GM23338 (cell line): ENCODE measurements around the gene MDN1. TPM values are rescaled to one million over a fixed set of nuclear protein-coding genes. Genes with fewer than 3 reads are reported as not detected.
"Not testable (repeated sequence)": the region's sequence is repeated elsewhere in the genome, so short reads cannot be mapped to it uniquely, and the experiment has no call there.

Experiments
- ATAC-seq: fragments of 200-7000 bp; cut with Tn5 transposase; 3 replicates; pipeline ENCODE4 v1.9.1; 2020
- DNase-seq: peaks from one replicate; pipeline ENCODE4 v3.0.0-alpha.2; 2015; ENCODE audit warnings: low spot score
- H2AFZ ChIP-seq: fragments of 200-600 bp; sonication (generic); 2 replicates; pipeline ENCODE4 v1.8.0; 2016; ENCODE audit warnings: antibody characterized with exemption, mild to moderate bottlenecking, moderate library complexity
- H3F3A ChIP-seq: fragments of 200-600 bp; sonication (generic); replicated peaks from 2 replicates; pipeline ENCODE4 v1.8.0; 2017; ENCODE audit warnings: antibody characterized with exemption, mixed run types, low read depth
- H3K27ac ChIP-seq: fragments of 200-600 bp; sonication (generic); 2 replicates; pipeline ENCODE4 v1.6.1; 2016; ENCODE audit warnings: low read depth
- H3K27me3 ChIP-seq: fragments of 200-600 bp; sonication (generic); 2 replicates; pipeline ENCODE4 v1.8.0; 2016; ENCODE audit warnings: mild to moderate bottlenecking, mixed run types, moderate library complexity; ENCODE audit not compliant: insufficient read depth
- H3K36me3 ChIP-seq: fragments of 200-600 bp; sonication (generic); 2 replicates; pipeline ENCODE4 v1.8.0; 2016; ENCODE audit warnings: mild to moderate bottlenecking; ENCODE audit not compliant: insufficient read depth
- H3K4me1 ChIP-seq: fragments of 200-600 bp; sonication (generic); 2 replicates; pipeline ENCODE4 v1.8.0; 2016; ENCODE audit warnings: mild to moderate bottlenecking, moderate library complexity; ENCODE audit not compliant: insufficient read depth
- H3K4me2 ChIP-seq: fragments of 200-600 bp; sonication (generic); 2 replicates; pipeline ENCODE4 v1.7.1; 2017; ENCODE audit warnings: mixed run types
- H3K4me3 ChIP-seq: fragments of 200-600 bp; sonication (generic); 2 replicates; pipeline ENCODE4 v1.6.1; 2016; ENCODE audit warnings: mixed run types
- H3K79me2 ChIP-seq: fragments of 200-600 bp; sonication (generic); replicated peaks from 2 replicates; pipeline ENCODE4 v1.8.0; 2017; ENCODE audit warnings: mild to moderate bottlenecking; ENCODE audit not compliant: insufficient read depth
- H3K9me2 ChIP-seq: fragments of 200-600 bp; sonication (generic); 2 replicates; pipeline ENCODE4 v1.8.0; 2017; ENCODE audit not compliant: insufficient read depth
- H4K20me1 ChIP-seq: fragments of 200-600 bp; sonication (generic); replicated peaks from 2 replicates; pipeline ENCODE4 v1.8.0; 2017; ENCODE audit warnings: mild to moderate bottlenecking; ENCODE audit not compliant: insufficient read depth
- H3K27ac Mint-ChIP-seq: 2 replicates; pipeline ENCODE4 v1.8.0; 2020; ENCODE audit warnings: inconsistent platforms, mild to moderate bottlenecking, moderate library complexity, mixed read lengths
- H3K27me3 Mint-ChIP-seq: 3 replicates; pipeline ENCODE4 v1.8.0; 2022; ENCODE audit warnings: low read depth, mild to moderate bottlenecking, moderate library complexity, mixed read lengths, inconsistent platforms; ENCODE audit not compliant: insufficient read depth, poor library complexity
- H3K36me3 Mint-ChIP-seq: 3 replicates; pipeline ENCODE4 v1.8.0; 2021; ENCODE audit warnings: low read depth, mild to moderate bottlenecking, inconsistent platforms, moderate library complexity, mixed read lengths
- H3K4me1 Mint-ChIP-seq: 3 replicates; pipeline ENCODE4 v1.8.0; 2020; ENCODE audit warnings: mild to moderate bottlenecking, inconsistent platforms, mixed read lengths
- H3K4me3 Mint-ChIP-seq: 3 replicates; pipeline ENCODE4 v1.8.0; 2021; ENCODE audit warnings: moderate library complexity, mild to moderate bottlenecking, inconsistent platforms, mixed read lengths
- H3K9me3 Mint-ChIP-seq: 3 replicates; pipeline ENCODE4 v1.8.0; 2020; ENCODE audit warnings: moderate library complexity, mild to moderate bottlenecking, inconsistent platforms, mixed read lengths
- CREB1 ChIP-seq: fragments of 250-450 bp; sonication (Bioruptor Pico); IDR thresholded peaks from 2 replicates; pipeline ENCODE4 v1.5.0; 2020; ENCODE audit warnings: low read depth, mild to moderate bottlenecking, moderate library complexity
- EZH2 ChIP-seq: fragments of 200-600 bp; sonication (generic); IDR thresholded peaks from one replicate; pipeline ENCODE4 v1.8.0; 2017; ENCODE audit warnings: antibody characterized with exemption, mild to moderate bottlenecking, low read depth; ENCODE audit not compliant: unreplicated experiment
- EZH2phosphoT487 ChIP-seq: fragments of 200-600 bp; sonication (generic); IDR thresholded peaks from one replicate; pipeline ENCODE4 v1.8.1; 2018; ENCODE audit warnings: antibody characterized with exemption; ENCODE audit not compliant: unreplicated experiment
- JUNB ChIP-seq: IDR thresholded peaks from one replicate; pipeline ENCODE4 v1.6.1; 2016; ENCODE audit warnings: antibody characterized with exemption; ENCODE audit not compliant: unreplicated experiment
- NANOG ChIP-seq: IDR thresholded peaks from 2 replicates; pipeline ENCODE4 v1.6.1; 2016; ENCODE audit warnings: antibody characterized with exemption, borderline replicate concordance
- POLR2AphosphoS5 ChIP-seq: IDR thresholded peaks from 2 replicates; pipeline ENCODE4 v1.6.1; 2016; ENCODE audit warnings: antibody characterized with exemption, low read depth
- STAT1 ChIP-seq: IDR thresholded peaks from one replicate; pipeline ENCODE4 v1.6.1; 2016; ENCODE audit warnings: antibody characterized with exemption; ENCODE audit not compliant: unreplicated experiment
- ZNF114 ChIP-seq: fragments of 250-450 bp; sonication (Bioruptor Pico); IDR thresholded peaks from 2 replicates; pipeline ENCODE4 v1.5.0; 2020; ENCODE audit warnings: mild to moderate bottlenecking, moderate library complexity
- ZNF331 ChIP-seq: fragments of 250-450 bp; sonication (Bioruptor Pico); IDR thresholded peaks from 2 replicates; pipeline ENCODE4 v1.5.0; 2020; ENCODE audit warnings: low read depth, mild to moderate bottlenecking, moderate library complexity
- polyA plus RNA-seq: library from polyadenylated mRNA; unstranded; fragments of >200 nt; fragmentation: Nextera tagmentation; extraction: Ambion mirVana; gene quantifications from 2 replicates; pipeline ENCODE4 v1.2.1, GENCODE V29; 2016
- total RNA-seq: library from RNA; depleted of rRNA; stranded (reverse); fragments of >200 nt; shearing (Covaris generic); gene quantifications from 2 replicates; pipeline ENCODE4 v1.2.3, GENCODE V29; 2014
- TF ChIP-seq, protein P1 (sequence below): IDR thresholded peaks from 2 replicates; pipeline ENCODE4 v1.6.1; 2016; ENCODE audit warnings: antibody characterized with exemption
- TF ChIP-seq, protein P2 (sequence below): fragments of 250-450 bp; sonication (Bioruptor Pico); IDR thresholded peaks from 2 replicates; pipeline ENCODE4 v1.5.0; 2020; ENCODE audit warnings: mild to moderate bottlenecking, moderate library complexity
- TF ChIP-seq, protein P3 (sequence below): IDR thresholded peaks from one replicate; pipeline ENCODE4 v1.6.1; 2018; ENCODE audit warnings: antibody characterized with exemption; ENCODE audit not compliant: unreplicated experiment

The MDN1 gene
- total and polyA plus RNA-seq, 2 experiments from 2014 or later = 165 to 217 TPM

DNA sequence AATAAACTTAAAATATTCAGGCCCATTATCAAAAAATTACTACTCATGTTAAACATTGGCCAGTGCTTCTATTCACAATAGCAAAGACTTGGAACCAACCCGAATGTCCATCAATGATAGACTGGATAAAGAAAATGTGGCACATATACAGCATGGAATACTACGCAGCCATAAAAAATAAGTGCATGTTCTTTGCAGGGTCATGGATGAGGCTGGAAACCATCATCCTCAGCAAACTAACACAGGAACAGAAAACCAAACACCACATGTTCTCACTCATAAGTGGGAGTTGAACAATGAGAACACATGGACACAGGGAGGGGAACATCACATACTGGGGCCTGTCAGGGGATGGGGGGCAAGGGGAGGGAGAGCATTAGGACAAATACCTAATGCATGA, 88.3 kb downstream of the MDN1 start:
- not testable (repeated sequence) for H3K4me1 Mint-ChIP-seq, H3K4me2 ChIP-seq, H2AFZ ChIP-seq, H3K27ac ChIP-seq, H3K9me2 ChIP-seq, H3F3A ChIP-seq, H3K4me1 ChIP-seq, ATAC-seq, H3K27me3 ChIP-seq, H3K4me3 ChIP-seq, H3K27me3 Mint-ChIP-seq, H3K79me2 ChIP-seq, H3K27ac Mint-ChIP-seq, H3K4me3 Mint-ChIP-seq, H3K9me3 Mint-ChIP-seq, DNase-seq
- Histone ChIP-seq H4K20me1 (peaks cover 14% of the 10 kb centered on the region), H3K36me3 (peaks cover 88% of the 10 kb centered on the region)
- peaks cover 90% of the 10 kb centered on the region for H3K36me3 Mint-ChIP-seq

DNA sequence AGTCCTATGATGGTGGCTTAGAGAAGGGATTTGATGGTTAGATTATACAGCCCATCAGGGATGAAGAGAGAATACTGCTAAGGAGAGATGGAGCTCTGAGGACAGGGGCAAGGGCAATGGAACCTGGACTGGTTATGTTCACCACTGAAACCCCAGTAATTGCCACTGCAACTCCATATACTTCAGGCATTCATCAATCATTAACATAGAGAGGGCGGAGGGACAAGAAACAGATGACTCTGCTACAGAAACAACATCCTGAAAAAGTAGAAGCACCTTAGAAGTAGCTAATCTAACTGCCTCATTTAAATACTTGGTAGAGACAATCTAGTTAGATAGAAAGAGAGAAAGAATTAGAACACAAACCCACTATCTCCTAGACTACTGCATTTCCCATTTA, 89.8 kb downstream of the MDN1 start:
- no peak overlapping the region for H3K27ac Mint-ChIP-seq
- no peak overlapping the region for H3K4me3 ChIP-seq
- no peak for ATAC-seq
- no peaks in the 10 kb centered on the region for H3K27me3 ChIP-seq
- H3K4me2 ChIP-seq = no peak overlapping the region
- no peak overlapping the region for H3K27ac ChIP-seq
- no peaks in the 10 kb centered on the region for H3K4me1 Mint-ChIP-seq
- no peaks in the 10 kb centered on the region for H3K9me3 Mint-ChIP-seq
- no peak overlapping the region for H3K4me3 Mint-ChIP-seq
- peaks cover 89% of the 10 kb centered on the region for H3K36me3 Mint-ChIP-seq
- H3K79me2 ChIP-seq = peaks cover 3% of the 10 kb centered on the region; the same call in 1 of the 2 replicates
- H3K4me1 ChIP-seq = no peaks in the 10 kb centered on the region
- peaks cover 2% of the 10 kb centered on the region for H3K27me3 Mint-ChIP-seq
- H3K9me2 ChIP-seq = no peaks in the 10 kb centered on the region
- peaks cover 13% of the 10 kb centered on the region for H4K20me1 ChIP-seq
- no peak overlapping the region for H2AFZ ChIP-seq
- no peaks in the 10 kb centered on the region; the same call in 1 of the 2 replicates for H3F3A ChIP-seq
- DNase-seq = no peak
- H3K36me3 ChIP-seq = peaks cover 90% of the 10 kb centered on the region
- TF ChIP-seq, protein P1, sequence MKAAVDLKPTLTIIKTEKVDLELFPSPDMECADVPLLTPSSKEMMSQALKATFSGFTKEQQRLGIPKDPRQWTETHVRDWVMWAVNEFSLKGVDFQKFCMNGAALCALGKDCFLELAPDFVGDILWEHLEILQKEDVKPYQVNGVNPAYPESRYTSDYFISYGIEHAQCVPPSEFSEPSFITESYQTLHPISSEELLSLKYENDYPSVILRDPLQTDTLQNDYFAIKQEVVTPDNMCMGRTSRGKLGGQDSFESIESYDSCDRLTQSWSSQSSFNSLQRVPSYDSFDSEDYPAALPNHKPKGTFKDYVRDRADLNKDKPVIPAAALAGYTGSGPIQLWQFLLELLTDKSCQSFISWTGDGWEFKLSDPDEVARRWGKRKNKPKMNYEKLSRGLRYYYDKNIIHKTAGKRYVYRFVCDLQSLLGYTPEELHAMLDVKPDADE = no peak
- TF ChIP-seq EZH2phosphoT487 = no peak
- no peak for TF ChIP-seq POLR2AphosphoS5
- TF ChIP-seq JUNB = no peak
- no peak for TF ChIP-seq CREB1
- no peak for TF ChIP-seq NANOG
- TF ChIP-seq, protein P2, sequence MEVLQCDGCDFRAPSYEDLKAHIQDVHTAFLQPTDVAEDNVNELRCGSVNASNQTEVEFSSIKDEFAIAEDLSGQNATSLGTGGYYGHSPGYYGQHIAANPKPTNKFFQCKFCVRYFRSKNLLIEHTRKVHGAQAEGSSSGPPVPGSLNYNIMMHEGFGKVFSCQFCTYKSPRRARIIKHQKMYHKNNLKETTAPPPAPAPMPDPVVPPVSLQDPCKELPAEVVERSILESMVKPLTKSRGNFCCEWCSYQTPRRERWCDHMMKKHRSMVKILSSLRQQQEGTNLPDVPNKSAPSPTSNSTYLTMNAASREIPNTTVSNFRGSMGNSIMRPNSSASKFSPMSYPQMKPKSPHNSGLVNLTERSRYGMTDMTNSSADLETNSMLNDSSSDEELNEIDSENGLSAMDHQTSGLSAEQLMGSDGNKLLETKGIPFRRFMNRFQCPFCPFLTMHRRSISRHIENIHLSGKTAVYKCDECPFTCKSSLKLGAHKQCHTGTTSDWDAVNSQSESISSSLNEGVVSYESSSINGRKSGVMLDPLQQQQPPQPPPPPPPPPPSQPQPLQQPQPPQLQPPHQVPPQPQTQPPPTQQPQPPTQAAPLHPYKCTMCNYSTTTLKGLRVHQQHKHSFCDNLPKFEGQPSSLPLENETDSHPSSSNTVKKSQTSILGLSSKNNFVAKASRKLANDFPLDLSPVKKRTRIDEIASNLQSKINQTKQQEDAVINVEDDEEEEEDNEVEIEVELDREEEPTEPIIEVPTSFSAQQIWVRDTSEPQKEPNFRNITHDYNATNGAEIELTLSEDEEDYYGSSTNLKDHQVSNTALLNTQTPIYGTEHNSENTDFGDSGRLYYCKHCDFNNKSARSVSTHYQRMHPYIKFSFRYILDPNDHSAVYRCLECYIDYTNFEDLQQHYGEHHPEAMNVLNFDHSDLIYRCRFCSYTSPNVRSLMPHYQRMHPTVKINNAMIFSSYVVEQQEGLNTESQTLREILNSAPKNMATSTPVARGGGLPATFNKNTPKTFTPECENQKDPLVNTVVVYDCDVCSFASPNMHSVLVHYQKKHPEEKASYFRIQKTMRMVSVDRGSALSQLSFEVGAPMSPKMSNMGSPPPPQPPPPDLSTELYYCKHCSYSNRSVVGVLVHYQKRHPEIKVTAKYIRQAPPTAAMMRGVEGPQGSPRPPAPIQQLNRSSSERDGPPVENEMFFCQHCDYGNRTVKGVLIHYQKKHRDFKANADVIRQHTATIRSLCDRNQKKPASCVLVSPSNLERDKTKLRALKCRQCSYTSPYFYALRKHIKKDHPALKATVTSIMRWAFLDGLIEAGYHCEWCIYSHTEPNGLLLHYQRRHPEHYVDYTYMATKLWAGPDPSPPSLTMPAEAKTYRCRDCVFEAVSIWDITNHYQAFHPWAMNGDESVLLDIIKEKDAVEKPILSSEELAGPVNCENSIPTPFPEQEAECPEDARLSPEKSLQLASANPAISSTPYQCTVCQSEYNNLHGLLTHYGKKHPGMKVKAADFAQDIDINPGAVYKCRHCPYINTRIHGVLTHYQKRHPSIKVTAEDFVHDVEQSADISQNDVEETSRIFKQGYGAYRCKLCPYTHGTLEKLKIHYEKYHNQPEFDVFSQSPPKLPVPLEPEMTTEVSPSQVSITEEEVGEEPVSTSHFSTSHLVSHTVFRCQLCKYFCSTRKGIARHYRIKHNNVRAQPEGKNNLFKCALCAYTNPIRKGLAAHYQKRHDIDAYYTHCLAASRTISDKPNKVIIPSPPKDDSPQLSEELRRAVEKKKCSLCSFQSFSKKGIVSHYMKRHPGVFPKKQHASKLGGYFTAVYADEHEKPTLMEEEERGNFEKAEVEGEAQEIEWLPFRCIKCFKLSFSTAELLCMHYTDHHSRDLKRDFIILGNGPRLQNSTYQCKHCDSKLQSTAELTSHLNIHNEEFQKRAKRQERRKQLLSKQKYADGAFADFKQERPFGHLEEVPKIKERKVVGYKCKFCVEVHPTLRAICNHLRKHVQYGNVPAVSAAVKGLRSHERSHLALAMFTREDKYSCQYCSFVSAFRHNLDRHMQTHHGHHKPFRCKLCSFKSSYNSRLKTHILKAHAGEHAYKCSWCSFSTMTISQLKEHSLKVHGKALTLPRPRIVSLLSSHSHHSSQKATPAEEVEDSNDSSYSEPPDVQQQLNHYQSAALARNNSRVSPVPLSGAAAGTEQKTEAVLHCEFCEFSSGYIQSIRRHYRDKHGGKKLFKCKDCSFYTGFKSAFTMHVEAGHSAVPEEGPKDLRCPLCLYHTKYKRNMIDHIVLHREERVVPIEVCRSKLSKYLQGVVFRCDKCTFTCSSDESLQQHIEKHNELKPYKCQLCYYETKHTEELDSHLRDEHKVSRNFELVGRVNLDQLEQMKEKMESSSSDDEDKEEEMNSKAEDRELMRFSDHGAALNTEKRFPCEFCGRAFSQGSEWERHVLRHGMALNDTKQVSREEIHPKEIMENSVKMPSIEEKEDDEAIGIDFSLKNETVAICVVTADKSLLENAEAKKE (CRISPR knock-in tag) = no peak
- no peak for TF ChIP-seq EZH2
- no peak for TF ChIP-seq STAT1
- TF ChIP-seq ZNF331 (CRISPR knock-in tag) = no peak
- TF ChIP-seq, protein P3, sequence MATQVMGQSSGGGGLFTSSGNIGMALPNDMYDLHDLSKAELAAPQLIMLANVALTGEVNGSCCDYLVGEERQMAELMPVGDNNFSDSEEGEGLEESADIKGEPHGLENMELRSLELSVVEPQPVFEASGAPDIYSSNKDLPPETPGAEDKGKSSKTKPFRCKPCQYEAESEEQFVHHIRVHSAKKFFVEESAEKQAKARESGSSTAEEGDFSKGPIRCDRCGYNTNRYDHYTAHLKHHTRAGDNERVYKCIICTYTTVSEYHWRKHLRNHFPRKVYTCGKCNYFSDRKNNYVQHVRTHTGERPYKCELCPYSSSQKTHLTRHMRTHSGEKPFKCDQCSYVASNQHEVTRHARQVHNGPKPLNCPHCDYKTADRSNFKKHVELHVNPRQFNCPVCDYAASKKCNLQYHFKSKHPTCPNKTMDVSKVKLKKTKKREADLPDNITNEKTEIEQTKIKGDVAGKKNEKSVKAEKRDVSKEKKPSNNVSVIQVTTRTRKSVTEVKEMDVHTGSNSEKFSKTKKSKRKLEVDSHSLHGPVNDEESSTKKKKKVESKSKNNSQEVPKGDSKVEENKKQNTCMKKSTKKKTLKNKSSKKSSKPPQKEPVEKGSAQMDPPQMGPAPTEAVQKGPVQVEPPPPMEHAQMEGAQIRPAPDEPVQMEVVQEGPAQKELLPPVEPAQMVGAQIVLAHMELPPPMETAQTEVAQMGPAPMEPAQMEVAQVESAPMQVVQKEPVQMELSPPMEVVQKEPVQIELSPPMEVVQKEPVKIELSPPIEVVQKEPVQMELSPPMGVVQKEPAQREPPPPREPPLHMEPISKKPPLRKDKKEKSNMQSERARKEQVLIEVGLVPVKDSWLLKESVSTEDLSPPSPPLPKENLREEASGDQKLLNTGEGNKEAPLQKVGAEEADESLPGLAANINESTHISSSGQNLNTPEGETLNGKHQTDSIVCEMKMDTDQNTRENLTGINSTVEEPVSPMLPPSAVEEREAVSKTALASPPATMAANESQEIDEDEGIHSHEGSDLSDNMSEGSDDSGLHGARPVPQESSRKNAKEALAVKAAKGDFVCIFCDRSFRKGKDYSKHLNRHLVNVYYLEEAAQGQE = no peak
- no peak for TF ChIP-seq ZNF114 (CRISPR knock-in tag)
